Upper lobe of left lung (tissue), 4 donors: Measurements from ENCODE around the gene ROR2.

Source experiments
- EP300 ChIP-seq, 4 donors: sonication (generic); formaldehyde crosslinking; IDR thresholded peaks; one replicate each; pipeline ENCODE4 v1.5.1; 2017; ENCODE audit warnings: antibody characterized with exemption in 4 of 4, control low read depth in 2 of 4
- POLR2A ChIP-seq, 4 donors: fragments of 450-650 bp; IDR thresholded peaks; one replicate each; pipeline ENCODE4 v1.5.1; 2016 to 2017; ENCODE audit warnings: antibody characterized with exemption in 4 of 4, mild to moderate bottlenecking in 2 of 4
- POLR2AphosphoS5 ChIP-seq, 2 donors: sonication (generic); formaldehyde crosslinking; IDR thresholded peaks; one replicate each; pipeline ENCODE4 v1.5.1; 2017; ENCODE audit warnings: antibody characterized with exemption in 2 of 2
- TF ChIP-seq, protein P1 (sequence below), 6 experiments: fragments of 450-650 bp in 4 of 6; fragments of 200-600 bp in 2 of 6; sonication (generic) in 2 of 6; IDR thresholded peaks; one replicate each; pipeline ENCODE4 v1.5.1; 2016 to 2019; ENCODE audit warnings: antibody characterized with exemption in 6 of 6

DNA sequence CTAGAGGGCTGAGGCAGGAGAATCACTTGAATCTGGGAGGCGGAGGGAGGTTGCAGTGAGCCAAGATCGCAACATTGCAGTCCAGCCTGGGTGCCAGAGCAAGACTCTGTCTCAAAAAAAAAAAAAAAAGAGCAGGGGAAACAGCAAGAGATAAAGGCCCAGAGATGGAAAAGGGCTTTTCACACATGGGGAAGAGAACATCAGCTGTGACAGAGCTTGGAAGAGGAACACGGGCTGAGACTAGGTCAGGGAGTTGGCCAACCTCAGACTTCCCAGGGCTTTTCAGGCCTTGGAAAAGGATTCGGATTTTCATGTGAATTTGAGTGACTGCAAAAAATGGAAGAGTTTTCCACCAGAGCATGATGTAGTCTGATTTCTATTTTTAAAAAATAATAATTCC is 294.4 kb downstream of the ROR2 start:
- TF ChIP-seq, protein P1, sequence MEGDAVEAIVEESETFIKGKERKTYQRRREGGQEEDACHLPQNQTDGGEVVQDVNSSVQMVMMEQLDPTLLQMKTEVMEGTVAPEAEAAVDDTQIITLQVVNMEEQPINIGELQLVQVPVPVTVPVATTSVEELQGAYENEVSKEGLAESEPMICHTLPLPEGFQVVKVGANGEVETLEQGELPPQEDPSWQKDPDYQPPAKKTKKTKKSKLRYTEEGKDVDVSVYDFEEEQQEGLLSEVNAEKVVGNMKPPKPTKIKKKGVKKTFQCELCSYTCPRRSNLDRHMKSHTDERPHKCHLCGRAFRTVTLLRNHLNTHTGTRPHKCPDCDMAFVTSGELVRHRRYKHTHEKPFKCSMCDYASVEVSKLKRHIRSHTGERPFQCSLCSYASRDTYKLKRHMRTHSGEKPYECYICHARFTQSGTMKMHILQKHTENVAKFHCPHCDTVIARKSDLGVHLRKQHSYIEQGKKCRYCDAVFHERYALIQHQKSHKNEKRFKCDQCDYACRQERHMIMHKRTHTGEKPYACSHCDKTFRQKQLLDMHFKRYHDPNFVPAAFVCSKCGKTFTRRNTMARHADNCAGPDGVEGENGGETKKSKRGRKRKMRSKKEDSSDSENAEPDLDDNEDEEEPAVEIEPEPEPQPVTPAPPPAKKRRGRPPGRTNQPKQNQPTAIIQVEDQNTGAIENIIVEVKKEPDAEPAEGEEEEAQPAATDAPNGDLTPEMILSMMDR (IDR thresholded peaks at IDR 0.05) = no peak
- TF ChIP-seq POLR2AphosphoS5 (IDR thresholded peaks at IDR 0.05) = no peak
- no peak for TF ChIP-seq EP300 (IDR thresholded peaks at IDR 0.05)
- TF ChIP-seq POLR2A (IDR thresholded peaks at IDR 0.05) = no peak
